Type B pancreatic cell (in vitro differentiated cells): ENCODE data around the gene DCPS. TPM values are rescaled to one million over a fixed set of nuclear protein-coding genes. Genes with fewer than 3 reads are reported as not detected.
A peak's percentile ranks its signal among the peaks of the same experiment; 100 is the strongest.
"Not testable (repeated sequence)": the region's sequence is repeated elsewhere in the genome, so short reads cannot be mapped to it uniquely, and the experiment has no call there.

Experiments used
- DNase-seq: peaks from one replicate; pipeline ENCODE4 v3.0.0; 2021; ENCODE audit warnings: mixed read lengths; ENCODE audit not compliant: unreplicated experiment; ENCODE audit errors: extremely low spot score
- H3K27ac Mint-ChIP-seq: 2 replicates; pipeline ENCODE4 v1.8.0; 2021; ENCODE audit warnings: mild to moderate bottlenecking, mixed read lengths
- H3K27me3 Mint-ChIP-seq: 2 replicates; pipeline ENCODE4 v1.8.0; 2021; ENCODE audit warnings: mixed read lengths
- H3K36me3 Mint-ChIP-seq: 2 replicates; pipeline ENCODE4 v1.8.0; 2021; ENCODE audit warnings: mixed read lengths
- H3K4me1 Mint-ChIP-seq: one replicate; pipeline ENCODE4 v1.8.0; 2021; ENCODE audit warnings: mixed read lengths; ENCODE audit not compliant: unreplicated experiment
- H3K4me3 Mint-ChIP-seq: 2 replicates; pipeline ENCODE4 v1.8.0; 2021; ENCODE audit warnings: mild to moderate bottlenecking, mixed read lengths
- H3K9me3 Mint-ChIP-seq: 2 replicates; pipeline ENCODE4 v1.8.0; 2021; ENCODE audit warnings: mixed read lengths
- CTCF ChIP-seq: fragments of 200-600 bp; sonication (generic); conservative IDR thresholded peaks from 2 replicates; pipeline ENCODE4 v1.5.0; 2021; ENCODE audit warnings: antibody characterized with exemption, mild to moderate bottlenecking
- total RNA-seq: library from RNA; stranded (reverse); gene quantifications from 2 replicates; pipeline ENCODE4 v1.2.1, GENCODE V29; 2021; ENCODE audit warnings: low replicate concordance

The DCPS gene
- total RNA-seq, 1 donor from 2014 or later: 17.6 TPM

GRCh38 chr11:126359431-126360048 is 55.7 kb downstream of the DCPS start:
- H3K27me3 Mint-ChIP-seq: no peaks in the 10 kb centered on the region
- no peak for TF ChIP-seq CTCF
- DNase-seq: no peak
- peaks cover 28% of the 10 kb centered on the region for H3K4me1 Mint-ChIP-seq
- no peaks in the 10 kb centered on the region for H3K9me3 Mint-ChIP-seq
- peak overlapping the region; percentile 28 for H3K4me3 Mint-ChIP-seq
- no peaks in the 10 kb centered on the region for H3K36me3 Mint-ChIP-seq
- peak overlapping the region; percentile 18 for H3K27ac Mint-ChIP-seq

GRCh38 chr11:126360049-126360446 is 56.2 kb downstream of the DCPS start:
- no peaks in the 10 kb centered on the region for H3K9me3 Mint-ChIP-seq
- peak overlapping the region; percentile 18 for H3K27ac Mint-ChIP-seq
- no peak for DNase-seq
- H3K27me3 Mint-ChIP-seq: no peaks in the 10 kb centered on the region
- H3K4me1 Mint-ChIP-seq: peaks cover 24% of the 10 kb centered on the region
- no peak for TF ChIP-seq CTCF
- H3K4me3 Mint-ChIP-seq: peak overlapping the region; percentile 28
- no peaks in the 10 kb centered on the region for H3K36me3 Mint-ChIP-seq

- no peak for TF ChIP-seq CTCF
- H3K27me3 Mint-ChIP-seq: no peaks in the 10 kb centered on the region
- H3K4me1 Mint-ChIP-seq: peaks cover 29% of the 10 kb centered on the region
- H3K9me3 Mint-ChIP-seq: no peaks in the 10 kb centered on the region
- H3K27ac Mint-ChIP-seq: no peak overlapping the region
- H3K4me3 Mint-ChIP-seq: no peak overlapping the region
- no peak for DNase-seq
- H3K36me3 Mint-ChIP-seq: no peaks in the 10 kb centered on the region
Measured at GRCh38 chr11:126361400-126361799, 57.5 kb downstream of the DCPS start.

- H3K36me3 Mint-ChIP-seq: no peaks in the 10 kb centered on the region
- no peak overlapping the region for H3K4me3 Mint-ChIP-seq
- H3K27ac Mint-ChIP-seq: peak overlapping the region; percentile 65
- H3K4me1 Mint-ChIP-seq: peaks cover 29% of the 10 kb centered on the region
- DNase-seq: no peak
- no peaks in the 10 kb centered on the region for H3K27me3 Mint-ChIP-seq
- TF ChIP-seq CTCF: no peak
- no peaks in the 10 kb centered on the region for H3K9me3 Mint-ChIP-seq
Measured at GRCh38 chr11:126362879-126363655, 59.2 kb downstream of the DCPS start.

- Mint-ChIP-seq H3K4me3 (no peak overlapping the region), H3K36me3 (no peaks in the 10 kb centered on the region), H3K27ac (no peak overlapping the region), H3K9me3 (no peaks in the 10 kb centered on the region), H3K27me3 (no peaks in the 10 kb centered on the region), H3K4me1 (peaks cover 25% of the 10 kb centered on the region)
- no peak for TF ChIP-seq CTCF
- DNase-seq: no peak
Measured at GRCh38 chr11:126363706-126364248, 59.9 kb downstream of the DCPS start.

- H3K4me1 Mint-ChIP-seq: peaks cover 25% of the 10 kb centered on the region
- H3K4me3 Mint-ChIP-seq, H3K27ac Mint-ChIP-seq, H3K27me3 Mint-ChIP-seq, H3K36me3 Mint-ChIP-seq, DNase-seq, H3K9me3 Mint-ChIP-seq: not testable (repeated sequence)
Measured at GRCh38 chr11:126364735-126365134, 60.9 kb downstream of the DCPS start.

- not testable (repeated sequence) for H3K27me3 Mint-ChIP-seq, H3K36me3 Mint-ChIP-seq, H3K27ac Mint-ChIP-seq, DNase-seq, H3K4me3 Mint-ChIP-seq, H3K9me3 Mint-ChIP-seq
- peaks cover 20% of the 10 kb centered on the region for H3K4me1 Mint-ChIP-seq
Measured at GRCh38 chr11:126365508-126365907, 61.6 kb downstream of the DCPS start.
